ENCODE measurements around the gene FGD2. TPM values are rescaled to one million over a fixed set of nuclear protein-coding genes. Genes with fewer than 3 reads are reported as not detected.

The FGD2 gene
- polyA plus RNA-seq, 1 donor from 2014 or later: not detected

DNA sequence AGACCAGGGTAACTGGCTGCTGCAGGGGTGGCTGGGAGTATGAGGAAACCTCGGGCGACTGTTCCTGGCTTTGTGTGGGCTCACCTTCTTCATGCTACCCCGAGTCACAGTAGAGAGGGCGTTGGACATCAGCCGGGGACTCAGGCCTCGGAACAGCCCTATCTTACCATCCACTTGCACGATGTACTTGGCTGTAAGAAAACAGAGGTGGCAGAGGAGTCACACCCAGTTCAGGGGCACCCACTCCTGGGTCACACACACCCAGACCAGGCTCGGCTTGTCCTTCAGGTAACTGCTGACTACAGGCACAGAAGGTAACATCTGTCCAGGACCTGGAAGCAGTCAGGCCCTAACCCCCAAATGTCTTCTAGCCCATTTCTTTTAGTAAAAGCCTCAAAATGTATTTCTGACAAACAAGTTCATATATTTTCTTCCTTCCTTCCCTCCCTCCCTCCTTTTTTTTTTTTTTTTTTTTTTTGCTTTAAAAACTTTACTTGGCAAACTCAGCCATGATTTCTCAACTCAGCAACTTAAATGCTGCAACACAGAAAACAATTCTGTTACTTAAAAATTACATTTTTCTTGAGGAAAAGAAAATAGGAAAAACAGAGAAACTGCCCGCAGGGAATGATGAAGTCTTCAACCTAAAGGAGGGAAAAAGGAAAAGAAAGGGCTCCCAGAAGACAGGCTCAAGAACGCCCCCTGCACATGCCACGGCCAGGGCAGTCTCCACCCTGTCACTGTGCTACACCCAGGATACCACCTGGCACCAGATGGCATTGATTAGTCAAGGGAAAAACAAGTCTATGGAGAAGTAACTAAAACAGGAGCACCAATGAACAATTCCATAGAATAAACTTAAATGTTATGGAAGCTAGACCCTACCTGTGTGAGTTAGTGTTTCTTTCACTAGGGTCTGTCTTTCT lies 26.8 kb upstream of the FGD2 start:
- H3K9me3 ChIP-seq (ENCODE audit: low read length): no peaks in the 10 kb centered on the region
- H3K27me3 ChIP-seq (ENCODE audit: insufficient read depth, low read depth, low read length): no peaks in the 10 kb centered on the region
- H3K27ac ChIP-seq (ENCODE audit: low read length): no peak overlapping the region
- peaks cover 26% of the 10 kb centered on the region for H3K79me2 ChIP-seq (replicated peaks; ENCODE audit: insufficient read depth, low read length)
- no peak overlapping the region for H3K4me3 ChIP-seq (ENCODE audit: low read length)
- no peak overlapping the region for H3K9ac ChIP-seq (ENCODE audit: low read length)
- H3F3A ChIP-seq (ENCODE audit: insufficient read depth, low read length, poor library complexity, severe bottlenecking): no peaks in the 10 kb centered on the region
- H2AFZ ChIP-seq (ENCODE audit: low read depth, low read length): no peak overlapping the region
- TF ChIP-seq POLR2AphosphoS5 (IDR thresholded peaks at IDR 0.05) (no peak), SMC3 (conservative IDR thresholded peaks at IDR 0.05; ENCODE audit: poor library complexity) (no peak), REST (IDR thresholded peaks at IDR 0.05; ENCODE audit: borderline replicate concordance) (no peak), EZH2 (IDR thresholded peaks at IDR 0.05; ENCODE audit: borderline replicate concordance, insufficient read depth, low read length, poor library complexity, severe bottlenecking) (no peak), RAD21 (conservative IDR thresholded peaks at IDR 0.05) (no peak), MXI1 (conservative IDR thresholded peaks at IDR 0.05; ENCODE audit: poor library complexity, severe bottlenecking) (no peak)
- H3K36me3 ChIP-seq (ENCODE audit: insufficient read depth, low read length): no peaks in the 10 kb centered on the region
- no peak overlapping the region for H3K4me2 ChIP-seq (ENCODE audit: low read length)
- no peaks in the 10 kb centered on the region for H3K9me2 ChIP-seq (ENCODE audit: insufficient read depth, low read length)
- H4K20me1 ChIP-seq (ENCODE audit: insufficient read depth): peaks cover 7% of the 10 kb centered on the region

DNA sequence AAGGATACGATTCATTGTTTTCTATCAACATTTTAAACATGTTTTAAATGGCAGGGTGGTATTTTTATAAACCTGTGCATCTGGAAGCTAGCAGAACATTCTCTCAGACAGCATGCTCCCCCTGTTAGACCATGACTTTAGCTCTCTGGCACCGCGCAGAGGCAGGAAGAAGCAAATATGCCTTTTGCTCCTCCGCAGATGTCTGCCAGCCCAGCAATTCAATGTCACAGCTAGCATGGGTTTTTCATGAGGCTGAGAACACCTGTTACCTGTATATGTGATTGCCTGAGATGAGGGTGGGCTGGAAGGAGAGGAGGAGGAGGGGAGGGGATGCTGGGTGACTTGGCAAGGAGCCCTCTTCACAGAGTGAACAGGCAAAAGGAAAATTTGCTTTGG lies 26.1 kb upstream of the FGD2 start:
- Histone ChIP-seq H3K79me2 (replicated peaks; ENCODE audit: insufficient read depth, low read length) (peaks cover 32% of the 10 kb centered on the region), H3F3A (ENCODE audit: insufficient read depth, low read length, poor library complexity, severe bottlenecking) (no peaks in the 10 kb centered on the region), H3K36me3 (ENCODE audit: insufficient read depth, low read length) (no peaks in the 10 kb centered on the region), H2AFZ (ENCODE audit: low read depth, low read length) (no peak overlapping the region), H3K9ac (ENCODE audit: low read length) (no peak overlapping the region), H3K27me3 (ENCODE audit: insufficient read depth, low read depth, low read length) (no peaks in the 10 kb centered on the region), H3K9me3 (ENCODE audit: low read length) (no peaks in the 10 kb centered on the region), H4K20me1 (ENCODE audit: insufficient read depth) (peaks cover 7% of the 10 kb centered on the region), H3K4me3 (ENCODE audit: low read length) (no peak overlapping the region), H3K9me2 (ENCODE audit: insufficient read depth, low read length) (no peaks in the 10 kb centered on the region), H3K27ac (ENCODE audit: low read length) (no peak overlapping the region), H3K4me2 (ENCODE audit: low read length) (no peak overlapping the region)
- no peak for TF ChIP-seq TAF1 (IDR thresholded peaks at IDR 0.05; ENCODE audit: low read depth)
- no peak for TF ChIP-seq POLR2AphosphoS5 (IDR thresholded peaks at IDR 0.05)
- TF ChIP-seq EZH2 (IDR thresholded peaks at IDR 0.05; ENCODE audit: borderline replicate concordance, insufficient read depth, low read length, poor library complexity, severe bottlenecking): no peak
- TF ChIP-seq, protein P1, sequence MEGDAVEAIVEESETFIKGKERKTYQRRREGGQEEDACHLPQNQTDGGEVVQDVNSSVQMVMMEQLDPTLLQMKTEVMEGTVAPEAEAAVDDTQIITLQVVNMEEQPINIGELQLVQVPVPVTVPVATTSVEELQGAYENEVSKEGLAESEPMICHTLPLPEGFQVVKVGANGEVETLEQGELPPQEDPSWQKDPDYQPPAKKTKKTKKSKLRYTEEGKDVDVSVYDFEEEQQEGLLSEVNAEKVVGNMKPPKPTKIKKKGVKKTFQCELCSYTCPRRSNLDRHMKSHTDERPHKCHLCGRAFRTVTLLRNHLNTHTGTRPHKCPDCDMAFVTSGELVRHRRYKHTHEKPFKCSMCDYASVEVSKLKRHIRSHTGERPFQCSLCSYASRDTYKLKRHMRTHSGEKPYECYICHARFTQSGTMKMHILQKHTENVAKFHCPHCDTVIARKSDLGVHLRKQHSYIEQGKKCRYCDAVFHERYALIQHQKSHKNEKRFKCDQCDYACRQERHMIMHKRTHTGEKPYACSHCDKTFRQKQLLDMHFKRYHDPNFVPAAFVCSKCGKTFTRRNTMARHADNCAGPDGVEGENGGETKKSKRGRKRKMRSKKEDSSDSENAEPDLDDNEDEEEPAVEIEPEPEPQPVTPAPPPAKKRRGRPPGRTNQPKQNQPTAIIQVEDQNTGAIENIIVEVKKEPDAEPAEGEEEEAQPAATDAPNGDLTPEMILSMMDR (IDR thresholded peaks at IDR 0.05; ENCODE audit: poor library complexity, severe bottlenecking): peak; percentile 72
- peak; percentile 70 for TF ChIP-seq RAD21 (conservative IDR thresholded peaks at IDR 0.05)
- no peak for TF ChIP-seq REST (IDR thresholded peaks at IDR 0.05; ENCODE audit: borderline replicate concordance)
- no peak for TF ChIP-seq EP300 (conservative IDR thresholded peaks at IDR 0.05; ENCODE audit: poor library complexity, severe bottlenecking)
- peak; percentile 55 for TF ChIP-seq MXI1 (conservative IDR thresholded peaks at IDR 0.05; ENCODE audit: poor library complexity, severe bottlenecking)
- peak; percentile 70 for TF ChIP-seq SMC3 (conservative IDR thresholded peaks at IDR 0.05; ENCODE audit: poor library complexity)

Data from neural cell (in vitro differentiated cells).